GM19035 (cell line): Measurements from ENCODE around the gene WDR83.
"Not testable (repeated sequence)": the region's sequence is repeated elsewhere in the genome, so short reads cannot be mapped to it uniquely, and the experiment has no call there.

Source experiments
- ATAC-seq: cut with Tn5 transposase; IDR thresholded peaks from one replicate; pipeline ENCODE4 v1.9.1; 2021; ENCODE audit not compliant: unreplicated experiment

The WDR83 gene

GRCh38 chr19:12655546-12655945 lies 11.1 kb upstream of the WDR83 start:
- ATAC-seq = no peak

- no peak for ATAC-seq
Measured at GRCh38 chr19:12656899-12657571, 9.6 kb upstream of the WDR83 start.

GRCh38 chr19:12657966-12658365 lies 8.6 kb upstream of the WDR83 start:
- no peak for ATAC-seq

GRCh38 chr19:12660980-12661379 lies 5.6 kb upstream of the WDR83 start:
- no peak for ATAC-seq

- ATAC-seq = no peak
Measured at GRCh38 chr19:12664406-12665280, 2.0 kb upstream of the WDR83 start.

GRCh38 chr19:12665281-12665573 lies 1.4 kb upstream of the WDR83 start:
- ATAC-seq = no peak

- ATAC-seq = no peak
Measured at GRCh38 chr19:12665671-12666264, 839 bp upstream of the WDR83 start.

- no peak for ATAC-seq
Measured at GRCh38 chr19:12667731-12668302, 1.2 kb downstream of the WDR83 start.

GRCh38 chr19:12668346-12668745 lies 1.7 kb downstream of the WDR83 start:
- ATAC-seq = no peak

- ATAC-seq = peak; percentile 6
Measured at GRCh38 chr19:12668932-12669269, 2.3 kb downstream of the WDR83 start.

- peak; percentile 33 for ATAC-seq
Measured at GRCh38 chr19:12669270-12670158, 2.9 kb downstream of the WDR83 start.

- no peak for ATAC-seq
Measured at GRCh38 chr19:12670159-12670928, 3.7 kb downstream of the WDR83 start.

- ATAC-seq = no peak
Measured at GRCh38 chr19:12672744-12673143, 6.1 kb downstream of the WDR83 start.

- no peak for ATAC-seq
Measured at GRCh38 chr19:12675399-12675798, 8.8 kb downstream of the WDR83 start.

GRCh38 chr19:12675940-12676339 lies 9.3 kb downstream of the WDR83 start:
- ATAC-seq = no peak

- no peak for ATAC-seq
Measured at GRCh38 chr19:12676384-12676792, 9.8 kb downstream of the WDR83 start.

GRCh38 chr19:12676928-12677327 lies 10.3 kb downstream of the WDR83 start:
- no peak for ATAC-seq

GRCh38 chr19:12678039-12678438 lies 11.4 kb downstream of the WDR83 start:
- ATAC-seq = not testable (repeated sequence)

- ATAC-seq = no peak
Measured at GRCh38 chr19:12680034-12680433, 13.4 kb downstream of the WDR83 start.
